GM12892 (cell line): ENCODE results near the gene SPDYE1.

Source experiments
- POLR2A ChIP-seq: IDR thresholded peaks from 2 replicates; pipeline ENCODE4 v1.6.1; 2011; ENCODE audit warnings: low read depth, low read length, control low read depth
- POLR2AphosphoS5 ChIP-seq: IDR thresholded peaks from 2 replicates; pipeline ENCODE4 v1.6.1; 2011; ENCODE audit warnings: low read depth, low read length, control low read depth
- TAF1 ChIP-seq: IDR thresholded peaks from 2 replicates; pipeline ENCODE4 v1.6.1; 2011; ENCODE audit warnings: low read depth, mild to moderate bottlenecking, control low read depth, low read length, borderline replicate concordance

DNA sequence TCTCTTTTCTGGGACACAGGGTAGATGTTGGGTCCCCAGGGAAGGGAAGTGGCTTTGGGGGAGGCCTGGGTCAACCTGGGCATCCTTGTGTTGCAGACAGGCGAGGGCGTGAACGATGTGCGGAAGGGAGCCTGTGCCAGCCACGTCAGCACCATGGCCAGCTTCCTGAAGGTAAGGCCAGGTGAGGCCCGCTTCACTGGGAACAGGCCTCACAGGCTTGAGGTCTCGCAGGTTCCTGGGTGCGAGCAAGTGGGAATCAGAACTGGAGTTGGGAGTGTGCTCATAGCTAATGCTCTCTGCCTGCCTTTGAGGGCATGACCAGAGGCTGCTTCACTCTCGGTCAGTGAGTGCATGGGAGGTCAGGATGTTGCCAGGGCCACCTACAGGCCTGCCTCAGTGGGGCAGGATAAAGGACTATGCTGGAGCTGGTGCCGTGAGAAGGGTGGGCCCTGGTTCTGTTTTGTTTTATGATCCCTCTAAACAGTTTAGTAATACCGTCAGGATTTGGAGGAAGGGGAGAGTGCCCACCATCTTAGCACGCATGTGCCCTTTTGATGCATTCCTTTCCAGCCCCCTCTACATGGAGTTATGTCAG lies 55.2 kb downstream of the SPDYE1 start:
- TF ChIP-seq POLR2A, result no peak
- TF ChIP-seq POLR2AphosphoS5, result no peak
- TF ChIP-seq TAF1, result no peak
